ENCODE data around the gene GJB6.

The GJB6 gene

DNA sequence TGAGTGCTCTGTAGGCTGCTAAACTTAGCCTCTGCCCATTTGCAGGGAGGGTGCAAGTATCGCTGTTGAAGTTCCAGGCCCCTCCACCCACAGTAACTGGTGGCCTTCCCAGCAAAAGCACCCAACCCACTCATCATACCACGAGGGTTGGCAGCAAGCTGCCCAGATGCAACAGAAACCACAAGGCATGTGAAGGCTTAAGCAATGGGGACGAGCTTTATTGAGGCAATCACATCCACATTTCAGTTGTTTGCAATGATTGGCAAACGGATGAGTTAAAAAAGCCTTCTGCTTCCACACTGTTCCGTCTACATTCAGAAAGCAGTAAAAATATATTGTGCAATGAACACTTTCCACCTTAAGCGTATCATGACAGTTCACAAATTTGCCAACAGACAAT is 10.3 kb downstream of the GJB6 start:
- no peak for TF ChIP-seq CTCF (IDR thresholded peaks at IDR 0.05; ENCODE audit: insufficient read depth, low read length, poor library complexity, severe bottlenecking)
- Histone ChIP-seq H3K4me3 (replicated peaks; ENCODE audit: low read depth, low read length) (no peak overlapping the region), H3K36me3 (ENCODE audit: control insufficient read depth, insufficient read depth, low read length) (no peaks in the 10 kb centered on the region), H3K27me3 (replicated peaks; ENCODE audit: control insufficient read depth, insufficient read depth, low read length) (no peaks in the 10 kb centered on the region; the same call in 1 of the 2 replicates)
- no peak for DNase-seq (ENCODE audit: extremely low read depth, insufficient read length)

- no peak for DNase-seq (ENCODE audit: extremely low read depth, insufficient read length)
- Histone ChIP-seq H3K4me3 (replicated peaks; ENCODE audit: low read depth, low read length) (no peak overlapping the region), H3K36me3 (ENCODE audit: control insufficient read depth, insufficient read depth, low read length) (no peaks in the 10 kb centered on the region), H3K27me3 (replicated peaks; ENCODE audit: control insufficient read depth, insufficient read depth, low read length) (no peaks in the 10 kb centered on the region)
- TF ChIP-seq CTCF (IDR thresholded peaks at IDR 0.05; ENCODE audit: insufficient read depth, low read length, poor library complexity, severe bottlenecking), result no peak
Observed at GRCh38 chr13:20219577-20219976, 12.5 kb downstream of the GJB6 start.

DNA sequence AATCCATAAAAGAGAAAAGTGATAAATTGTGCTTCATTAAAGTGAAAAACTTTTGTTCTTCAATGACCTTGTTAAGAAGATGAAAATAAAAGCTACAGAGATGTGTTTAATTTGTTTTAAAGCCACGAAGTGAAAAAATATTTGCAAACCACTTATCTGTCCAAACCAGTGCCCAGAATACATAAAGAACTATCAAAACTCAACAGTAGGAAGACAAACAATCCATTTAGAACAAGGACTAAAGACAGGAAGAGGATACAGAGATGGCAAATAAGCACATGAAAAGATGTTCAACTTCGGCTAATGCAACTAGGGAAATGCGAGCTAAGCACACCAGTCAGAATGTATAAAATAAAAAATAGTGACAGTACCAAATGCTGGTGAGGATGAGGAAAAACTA is 15.0 kb downstream of the GJB6 start:
- no peaks in the 10 kb centered on the region for H3K27me3 ChIP-seq (replicated peaks; ENCODE audit: control insufficient read depth, insufficient read depth, low read length)
- H3K4me3 ChIP-seq (replicated peaks; ENCODE audit: low read depth, low read length), result no peak overlapping the region
- no peak for DNase-seq (ENCODE audit: extremely low read depth, insufficient read length)
- no peaks in the 10 kb centered on the region for H3K36me3 ChIP-seq (ENCODE audit: control insufficient read depth, insufficient read depth, low read length)
- TF ChIP-seq CTCF (IDR thresholded peaks at IDR 0.05; ENCODE audit: insufficient read depth, low read length, poor library complexity, severe bottlenecking), result no peak

DNA sequence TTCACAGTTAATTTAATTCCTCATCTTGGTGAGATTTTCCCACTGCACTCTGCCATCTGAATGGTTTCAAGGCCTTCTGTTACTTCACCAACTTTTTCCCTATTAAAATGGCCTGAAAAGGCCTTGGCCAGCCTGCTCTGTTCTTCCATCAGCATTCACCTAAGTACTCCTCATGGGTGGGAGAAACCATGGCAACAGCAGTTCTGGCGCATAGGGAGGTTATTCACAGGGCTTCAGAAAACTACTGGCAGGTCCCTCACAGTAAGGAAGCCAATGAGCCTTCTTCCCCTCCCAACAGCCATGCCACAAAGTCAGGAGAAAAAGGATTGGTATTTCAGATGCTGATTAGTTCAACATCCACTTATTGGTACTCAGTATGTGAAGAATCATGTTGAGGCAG is 22.2 kb downstream of the GJB6 start:
- TF ChIP-seq CTCF (IDR thresholded peaks at IDR 0.05; ENCODE audit: insufficient read depth, low read length, poor library complexity, severe bottlenecking), result no peak
- DNase-seq (ENCODE audit: extremely low read depth, insufficient read length), result no peak
- H3K27me3 ChIP-seq (replicated peaks; ENCODE audit: control insufficient read depth, insufficient read depth, low read length), result no peaks in the 10 kb centered on the region; the same call in 1 of the 2 replicates

GRCh38 chr13:20206698-20207235 is 25.4 kb downstream of the GJB6 start:
- no peak overlapping the region for H3K4me3 ChIP-seq (replicated peaks; ENCODE audit: low read depth, low read length)
- no peak for DNase-seq (ENCODE audit: extremely low read depth, insufficient read length)
- H3K27me3 ChIP-seq (replicated peaks; ENCODE audit: control insufficient read depth, insufficient read depth, low read length), result no peaks in the 10 kb centered on the region; the same call in 1 of the 2 replicates
- no peak for TF ChIP-seq CTCF (IDR thresholded peaks at IDR 0.05; ENCODE audit: insufficient read depth, low read length, poor library complexity, severe bottlenecking)
- H3K36me3 ChIP-seq (ENCODE audit: control insufficient read depth, insufficient read depth, low read length), result no peaks in the 10 kb centered on the region

More for the DNA sequence above, 22.2 kb downstream of the GJB6 start:
- H3K4me3 ChIP-seq (replicated peaks; ENCODE audit: low read depth, low read length), result no peak overlapping the region
- no peaks in the 10 kb centered on the region for H3K36me3 ChIP-seq (ENCODE audit: control insufficient read depth, insufficient read depth, low read length)
